HEK293 (cell line): ENCODE results near the gene SMAD7.

Experiments used
- EGR2 ChIP-seq: fragments of 450-650 bp; formaldehyde crosslinking; IDR thresholded peaks from 2 replicates; pipeline ENCODE4 v1.5.1; 2016; ENCODE audit warnings: low read depth, missing biosample characterization, missing genetic modification characterization
- ELK4 ChIP-seq: IDR thresholded peaks from 2 replicates; pipeline ENCODE4 v1.6.1; 2011; ENCODE audit warnings: mild to moderate bottlenecking, low read depth, low read length, borderline replicate concordance
- FEZF1 ChIP-seq: fragments of 450-650 bp; formaldehyde crosslinking; IDR thresholded peaks from 2 replicates; pipeline ENCODE4 v1.5.1; 2016; ENCODE audit warnings: missing biosample characterization, missing genetic modification characterization
- GLI2 ChIP-seq: fragments of 450-650 bp; formaldehyde crosslinking; IDR thresholded peaks from 2 replicates; pipeline ENCODE4; 2017; ENCODE audit warnings: missing biosample characterization, missing genetic modification characterization, low read depth, borderline replicate concordance
- GLIS1 ChIP-seq: fragments of 450-650 bp; formaldehyde crosslinking; IDR thresholded peaks from 2 replicates; pipeline ENCODE4 v1.5.1; 2016; ENCODE audit warnings: missing biosample characterization, missing genetic modification characterization
- GLIS2 ChIP-seq: fragments of 450-650 bp; formaldehyde crosslinking; IDR thresholded peaks from 2 replicates; pipeline ENCODE4 v1.5.1; 2016; ENCODE audit warnings: missing biosample characterization, missing genetic modification characterization
- HIC1 ChIP-seq: fragments of 450-650 bp; formaldehyde crosslinking; IDR thresholded peaks from 2 replicates; pipeline ENCODE4 v1.5.1; 2016; ENCODE audit warnings: missing biosample characterization, missing genetic modification characterization
- PBX3 ChIP-seq: sonication (generic); formaldehyde crosslinking; IDR thresholded peaks from 2 replicates; pipeline ENCODE4 v1.8.1; 2022; ENCODE audit warnings: mild to moderate bottlenecking, moderate library complexity, missing genetic modification reagents
- RBAK ChIP-seq: fragments of 450-650 bp; formaldehyde crosslinking; IDR thresholded peaks from 2 replicates; pipeline ENCODE4 v1.5.1; 2016; ENCODE audit warnings: missing biosample characterization, missing genetic modification characterization
- ZNF10 ChIP-seq: fragments of 450-650 bp; formaldehyde crosslinking; IDR thresholded peaks from 2 replicates; pipeline ENCODE4 v1.5.1; 2017; ENCODE audit warnings: missing biosample characterization, missing genetic modification characterization
- ZNF121 ChIP-seq: fragments of 450-650 bp; formaldehyde crosslinking; IDR thresholded peaks from 2 replicates; pipeline ENCODE4 v1.5.1; 2016; ENCODE audit warnings: missing biosample characterization, missing genetic modification characterization
- ZNF133 ChIP-seq: fragments of 450-650 bp; formaldehyde crosslinking; IDR thresholded peaks from 2 replicates; pipeline ENCODE4 v1.5.1; 2016; ENCODE audit warnings: missing biosample characterization, missing genetic modification characterization
- ZNF140 ChIP-seq: fragments of 450-650 bp; formaldehyde crosslinking; IDR thresholded peaks from 2 replicates; pipeline ENCODE4 v1.5.1; 2016; ENCODE audit warnings: missing biosample characterization, missing genetic modification characterization
- ZNF174 ChIP-seq: fragments of 450-650 bp; formaldehyde crosslinking; IDR thresholded peaks from 2 replicates; pipeline ENCODE4 v1.5.0; 2017; ENCODE audit warnings: missing biosample characterization, mild to moderate bottlenecking, missing genetic modification characterization
- ZNF184 ChIP-seq: fragments of 450-650 bp; IDR thresholded peaks from 2 replicates; pipeline ENCODE4 v1.5.1; 2018; ENCODE audit warnings: missing biosample characterization, mild to moderate bottlenecking, missing genetic modification characterization
- ZNF23 ChIP-seq: fragments of 450-650 bp; formaldehyde crosslinking; IDR thresholded peaks from 2 replicates; pipeline ENCODE4 v1.5.1; 2016; ENCODE audit warnings: missing biosample characterization, missing genetic modification characterization, borderline replicate concordance
- ZNF248 ChIP-seq: fragments of 450-650 bp; formaldehyde crosslinking; IDR thresholded peaks from 2 replicates; pipeline ENCODE4 v1.5.1; 2017; ENCODE audit warnings: missing biosample characterization, missing genetic modification characterization
- ZNF302 ChIP-seq: fragments of 450-650 bp; formaldehyde crosslinking; IDR thresholded peaks from 2 replicates; pipeline ENCODE4 v1.5.1; 2016; ENCODE audit warnings: missing biosample characterization, missing genetic modification characterization, low read depth
- ZNF311 ChIP-seq: fragments of 450-650 bp; formaldehyde crosslinking; IDR thresholded peaks from 2 replicates; pipeline ENCODE4 v1.5.1; 2017; ENCODE audit warnings: missing biosample characterization, missing genetic modification characterization, borderline replicate concordance
- ZNF366 ChIP-seq: fragments of 450-650 bp; formaldehyde crosslinking; conservative IDR thresholded peaks from 2 replicates; pipeline ENCODE4 v1.5.1; 2016; ENCODE audit warnings: missing biosample characterization, missing genetic modification characterization
- ZNF416 ChIP-seq: fragments of 450-650 bp; formaldehyde crosslinking; IDR thresholded peaks from 2 replicates; pipeline ENCODE4 v1.5.1; 2016; ENCODE audit warnings: missing biosample characterization, missing genetic modification characterization
- ZNF433 ChIP-seq: fragments of 450-650 bp; formaldehyde crosslinking; IDR thresholded peaks from 2 replicates; pipeline ENCODE4 v1.5.1; 2016; ENCODE audit warnings: missing biosample characterization, missing genetic modification characterization, low read depth
- ZNF510 ChIP-seq: fragments of 450-650 bp; formaldehyde crosslinking; IDR thresholded peaks from 2 replicates; pipeline ENCODE4 v1.5.1; 2018; ENCODE audit warnings: mild to moderate bottlenecking, missing genetic modification characterization, missing biosample characterization; ENCODE audit not compliant: insufficient replicate concordance
- ZNF549 ChIP-seq: fragments of 450-650 bp; IDR thresholded peaks from 2 replicates; pipeline ENCODE4 v1.5.1; 2018; ENCODE audit warnings: missing biosample characterization, missing genetic modification characterization, mild to moderate bottlenecking, inconsistent platforms, moderate library complexity
- ZNF560 ChIP-seq: fragments of 450-650 bp; formaldehyde crosslinking; IDR thresholded peaks from 2 replicates; pipeline ENCODE4 v1.5.1; 2017; ENCODE audit warnings: missing biosample characterization, missing genetic modification characterization, borderline replicate concordance
- ZNF571 ChIP-seq: fragments of 450-650 bp; formaldehyde crosslinking; IDR thresholded peaks from 2 replicates; pipeline ENCODE4 v1.5.0; 2017; ENCODE audit warnings: missing biosample characterization, missing genetic modification characterization
- ZNF624 ChIP-seq: fragments of 450-650 bp; formaldehyde crosslinking; IDR thresholded peaks from 2 replicates; pipeline ENCODE4 v1.5.1; 2017; ENCODE audit warnings: missing biosample characterization, missing genetic modification characterization
- ZNF639 ChIP-seq: fragments of 450-650 bp; formaldehyde crosslinking; IDR thresholded peaks from 2 replicates; pipeline ENCODE4 v1.5.1; 2016; ENCODE audit warnings: missing biosample characterization, missing genetic modification characterization
- ZNF645 ChIP-seq: fragments of 450-650 bp; formaldehyde crosslinking; IDR thresholded peaks from 2 replicates; pipeline ENCODE4; 2016; ENCODE audit warnings: missing biosample characterization, missing genetic modification characterization
- ZSCAN16 ChIP-seq: fragments of 450-650 bp; formaldehyde crosslinking; IDR thresholded peaks from 2 replicates; pipeline ENCODE4 v1.5.1; 2016; ENCODE audit warnings: missing biosample characterization, missing genetic modification characterization
- ZSCAN30 ChIP-seq: fragments of 450-650 bp; IDR thresholded peaks from 2 replicates; pipeline ENCODE4 v1.5.1; 2018; ENCODE audit warnings: missing biosample characterization, mild to moderate bottlenecking, missing genetic modification characterization, moderate library complexity

The SMAD7 gene

GRCh38 chr18:48929941-48930713, 20.6 kb downstream of the SMAD7 start (continued):
- TF ChIP-seq ZNF133 (no peak), GLI2 (tag by site-specific recombination) (no peak), ZNF416 (no peak), ZNF560 (tag by site-specific recombination) (no peak), HIC1 (tag by site-specific recombination) (0 out of 2 replicates have a peak, but pooled peaks have one; percentile 30), ELK4 (no peak), ZNF140 (tag by site-specific recombination) (no peak), ZNF121 (tag by site-specific recombination) (no peak), ZNF645 (tag by site-specific recombination) (no peak), ZSCAN30 (0 out of 2 replicates have a peak, but pooled peaks have one; percentile 12), RBAK (no peak), ZNF10 (no peak), FEZF1 (tag by site-specific recombination) (no peak), ZNF510 (tag by site-specific recombination) (no peak), ZNF549 (tag by site-specific recombination) (no peak), ZNF184 (tag by site-specific recombination) (no peak), ZNF174 (tag by site-specific recombination) (no peak), ZNF248 (no peak), ZNF302 (tag by site-specific recombination) (no peak), ZSCAN16 (tag by site-specific recombination) (no peak), ZNF624 (tag by site-specific recombination) (no peak), ZNF23 (tag by site-specific recombination) (no peak), ZNF571 (tag by site-specific recombination) (no peak), ZNF433 (tag by site-specific recombination) (no peak), GLIS1 (tag by site-specific recombination) (peak; percentile 68), ZNF366 (no peak; the same call in 1 of the 2 replicates), EGR2 (peak; percentile 34; the same call in 1 of the 2 replicates), GLIS2 (tag by site-specific recombination) (peak; percentile 46; the same call in 1 of the 2 replicates), PBX3 (no peak), ZNF311 (tag by site-specific recombination) (no peak), ZNF639 (tag by site-specific recombination) (no peak)
